ENCODE measurements around the gene CYP17A1.
A peak's percentile ranks its signal among the peaks of the same experiment; 100 is the strongest.

Gene CYP17A1

GRCh38 chr10:102802920-102803534 is 34.2 kb downstream of the CYP17A1 start:
- no peak for DNase-seq

GRCh38 chr10:102801978-102802377 is 35.2 kb downstream of the CYP17A1 start:
- DNase-seq = no peak

DNA sequence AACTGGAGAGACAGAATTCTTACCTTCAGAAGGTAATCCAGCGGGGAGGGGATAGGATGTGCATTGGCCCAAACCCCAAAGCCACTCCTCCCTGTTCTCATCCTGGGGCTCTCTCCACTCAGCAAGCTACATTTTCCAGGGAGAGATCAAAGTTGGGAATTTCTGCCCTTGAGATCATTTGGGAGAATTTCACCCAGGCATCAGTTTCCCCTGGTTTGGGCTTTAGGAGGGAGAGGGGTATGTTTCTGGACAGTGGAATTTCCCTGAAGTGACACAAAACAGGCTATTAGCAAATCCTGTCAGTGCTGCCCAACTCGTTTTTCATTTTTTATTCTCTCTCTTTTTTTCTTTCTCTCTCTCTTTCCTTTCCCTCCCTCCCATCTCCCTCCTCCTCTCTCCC is 35.7 kb downstream of the CYP17A1 start:
- DNase-seq = no peak

- no peak for DNase-seq
Measured at GRCh38 chr10:102800611-102801335, 36.4 kb downstream of the CYP17A1 start.

DNA sequence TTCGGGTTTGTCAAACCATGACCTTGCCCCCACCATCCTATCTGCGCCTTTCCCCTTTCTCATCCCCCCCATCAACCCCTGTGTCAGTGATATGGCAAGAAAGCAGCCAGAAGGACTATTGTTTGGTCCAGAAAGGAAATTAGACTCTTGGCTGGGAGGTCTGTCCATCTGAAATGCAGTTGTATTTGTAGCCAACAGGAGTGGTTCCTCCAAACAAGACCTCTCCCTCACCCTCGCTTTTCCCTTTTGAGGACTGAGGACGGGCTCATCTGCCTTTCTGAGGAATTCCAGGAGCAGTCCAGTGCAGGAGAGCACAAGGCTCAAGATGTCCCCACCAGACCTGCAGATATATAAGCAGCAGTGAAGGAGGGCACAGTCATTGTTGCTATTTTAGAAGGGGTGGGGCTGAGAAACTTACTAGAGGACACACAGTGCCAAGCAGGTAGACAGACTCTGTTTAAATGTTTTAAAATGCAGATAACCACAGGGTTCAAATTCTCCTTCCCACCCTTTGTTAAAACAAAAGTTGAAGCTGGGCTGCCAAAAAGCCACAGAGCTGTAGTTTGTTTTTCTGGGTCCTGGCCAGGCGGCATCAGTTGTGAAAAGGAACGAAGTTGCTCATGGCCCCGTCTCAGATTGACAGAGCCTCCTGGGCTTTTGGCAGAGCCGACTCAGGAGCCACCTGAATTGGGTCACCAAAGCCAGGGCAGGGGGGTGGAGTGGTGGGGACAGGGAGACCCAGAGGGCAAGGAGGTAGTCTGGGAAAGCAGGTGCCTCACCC is 37.3 kb downstream of the CYP17A1 start:
- DNase-seq = no peak

DNA sequence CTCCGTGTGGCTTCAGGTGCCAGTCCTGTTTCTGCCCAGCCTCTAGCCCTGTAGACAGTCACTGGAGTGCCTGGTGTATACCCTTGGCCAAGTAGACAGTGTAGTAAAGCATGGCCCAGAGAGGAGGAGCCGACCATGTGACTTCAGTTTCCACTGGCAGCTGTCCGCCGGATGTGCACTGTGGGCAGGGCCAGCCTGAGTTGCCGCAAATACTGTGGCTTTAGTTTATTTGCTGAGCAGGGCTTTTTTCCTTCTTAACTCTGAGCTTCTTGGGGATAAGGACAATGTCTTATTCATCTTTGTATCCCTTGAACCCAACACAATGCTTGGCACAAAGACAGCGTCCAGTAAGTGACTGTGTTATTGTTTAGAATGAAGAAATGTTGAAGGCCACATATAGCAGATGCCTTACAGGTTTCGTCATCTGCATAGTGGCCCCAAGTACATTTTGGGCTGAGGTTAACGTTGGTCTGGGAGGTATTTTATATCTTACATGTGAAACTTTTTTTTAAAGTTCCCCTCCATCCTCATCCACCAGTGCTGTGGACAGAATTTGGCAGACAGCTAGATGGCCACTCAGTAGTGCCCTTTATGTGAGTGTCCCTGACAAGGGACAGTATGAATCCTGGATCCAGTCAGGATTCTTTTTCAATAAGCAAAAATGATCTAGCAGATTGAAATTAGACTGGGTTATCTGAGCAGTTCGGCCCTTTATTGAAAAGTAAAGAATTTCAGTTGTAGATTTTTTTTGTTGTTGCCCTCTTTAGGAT is 40.6 kb downstream of the CYP17A1 start:
- peak in 3 of 4 experiments; percentile 11 to 23 (median 16) for DNase-seq

GRCh38 chr10:102795453-102796406 is 41.5 kb downstream of the CYP17A1 start:
- no peak for DNase-seq

GRCh38 chr10:102791754-102792395 is 45.3 kb downstream of the CYP17A1 start:
- DNase-seq = no peak

DNA sequence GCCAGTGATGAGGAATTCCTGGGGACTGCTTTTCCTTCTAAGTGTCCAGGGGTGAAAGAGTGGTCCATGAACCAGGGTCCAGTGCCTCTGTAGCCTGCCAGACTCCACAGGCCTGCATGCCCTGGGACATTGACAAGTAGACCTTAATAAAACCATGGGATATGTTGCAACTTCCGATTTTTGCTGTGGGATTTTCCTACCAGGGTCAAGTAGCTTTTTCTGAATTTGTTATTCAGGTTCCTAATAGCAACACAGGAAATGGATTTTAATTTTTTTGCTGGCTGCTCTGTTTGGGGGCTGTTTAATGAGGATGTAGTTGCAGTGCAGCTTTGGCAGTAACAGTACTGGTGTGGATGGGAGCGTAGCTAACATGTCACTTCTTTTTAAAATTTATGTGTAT is 51.4 kb downstream of the CYP17A1 start:
- DNase-seq = no peak

DNA sequence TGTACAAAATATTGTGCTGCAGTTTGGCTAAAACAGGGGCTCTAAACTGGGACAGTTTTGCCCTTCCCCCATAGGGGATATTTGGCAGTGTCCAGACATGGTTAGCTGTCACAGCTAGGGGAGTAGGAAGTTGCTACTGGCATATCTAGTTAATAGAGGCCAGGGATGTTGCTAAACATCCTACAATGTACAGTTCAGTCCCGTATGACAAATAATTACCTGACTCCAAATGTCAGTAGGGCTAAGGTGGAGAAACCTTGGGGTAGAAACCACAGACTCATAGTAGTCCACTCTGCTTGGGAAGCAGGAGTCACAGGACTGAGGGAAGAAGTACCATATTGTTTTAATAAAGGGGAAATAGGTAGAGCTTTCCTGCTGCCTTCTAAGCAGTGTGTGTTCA is 53.6 kb downstream of the CYP17A1 start:
- no peak for DNase-seq

GRCh38 chr10:102782673-102783551 is 54.3 kb downstream of the CYP17A1 start:
- DNase-seq = no peak

- DNase-seq = no peak
Measured at GRCh38 chr10:102781921-102782557, 55.2 kb downstream of the CYP17A1 start.

- DNase-seq = no peak
Measured at GRCh38 chr10:102781090-102781920, 55.9 kb downstream of the CYP17A1 start.

Measured in activated CD4-positive, CD25-positive, alpha-beta regulatory T cell (primary cell).